Measurements from ENCODE around the gene FBXO10.

DNA sequence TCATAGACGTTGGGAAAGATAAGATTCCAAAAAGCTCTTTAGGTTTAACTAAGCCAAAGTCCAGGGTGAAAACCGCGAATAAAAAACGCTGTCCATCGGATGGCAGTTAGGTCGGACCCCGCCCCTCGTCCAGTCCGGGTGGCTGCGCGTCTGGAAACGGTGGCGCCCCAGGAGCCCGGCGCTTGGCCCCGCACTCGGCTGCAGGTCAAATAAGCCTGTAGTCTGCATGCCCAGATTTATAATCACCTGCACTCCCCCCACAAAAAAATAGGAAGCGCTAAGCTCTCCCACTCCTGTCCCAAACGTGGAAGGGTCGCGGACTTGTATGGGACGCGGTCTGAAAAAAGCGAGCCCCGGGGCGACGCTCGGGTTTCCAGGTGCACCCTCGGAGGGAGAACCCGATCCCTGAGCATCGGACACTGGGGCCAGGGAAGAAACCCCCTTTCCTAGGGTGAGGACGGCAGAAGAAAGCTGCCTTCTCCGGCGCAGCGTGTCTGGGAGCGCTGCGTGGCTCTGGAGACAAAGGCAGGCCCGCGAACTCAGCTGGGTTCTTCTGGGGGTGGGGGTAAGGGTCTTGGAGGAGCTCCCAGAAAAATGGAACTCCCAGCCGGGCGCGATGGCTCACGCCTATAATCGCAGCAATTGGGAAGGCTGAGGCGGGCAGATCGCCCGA, 110.0 kb downstream of the FBXO10 start:
- TF ChIP-seq CTCF (IDR thresholded peaks at IDR 0.05) (no peak), POLR2A (IDR thresholded peaks at IDR 0.05) (peak in 1 of 2 donors; percentile 52)

All from thyroid gland (tissue), 4 donors.